Stomach (tissue), 4 donors: ENCODE results near the gene NXN.

Source experiments
- CTCF ChIP-seq, 7 experiments: fragments of 450-650 bp in 4 of 7; fragments of 200-600 bp in 3 of 7; sonication (generic) in 3 of 7; IDR thresholded peaks; one replicate each; pipeline ENCODE4 v1.5.1; 2016 to 2019; ENCODE audit warnings: antibody characterized with exemption in 7 of 7, control low read depth in 2 of 7, mild to moderate bottlenecking in 1 of 7
- EP300 ChIP-seq: sonication (generic); formaldehyde crosslinking; IDR thresholded peaks from one replicate; pipeline ENCODE4 v1.6.1; 2017; ENCODE audit warnings: antibody characterized with exemption
- POLR2A ChIP-seq, 4 donors: fragments of 450-650 bp; IDR thresholded peaks; one replicate each; pipeline ENCODE4 v1.6.1; 2016; ENCODE audit warnings: antibody characterized with exemption in 4 of 4, control low read depth in 2 of 4, mild to moderate bottlenecking in 1 of 4, moderate library complexity in 1 of 4

- no peak for TF ChIP-seq CTCF (IDR thresholded peaks at IDR 0.05)
- no peak for TF ChIP-seq POLR2A (IDR thresholded peaks at IDR 0.05)
- no peak for TF ChIP-seq EP300
Measured at GRCh38 chr17:1002771-1003555, 23.4 kb upstream of the NXN start.
